ENCODE measurements around the gene AOC3. TPM values are rescaled to one million over a fixed set of nuclear protein-coding genes. Genes with fewer than 3 reads are reported as not detected.

The AOC3 gene
- polyA plus RNA-seq, 1 of the 3 experiments (the other 2 are of a cell fraction), result 0.03 TPM

GRCh38 chr17:42830971-42831370 lies 20.0 kb upstream of the AOC3 start:
- Histone ChIP-seq H3K4me1 (ENCODE audit: control insufficient read depth in 1 of 2, insufficient read depth in 2 of 2, low read depth in 1 of 2, low read length in 1 of 2) (peaks cover 4 to 9% of the 10 kb centered on the region in 2 experiments; a peak in 3 of 4 replicates), H3K27me3 (ENCODE audit: insufficient read depth) (no peaks in the 10 kb centered on the region), H3K4me2 (no peak overlapping the region), H3K36me3 (replicated peaks in 1 of 2; ENCODE audit: control insufficient read depth in 1 of 2, insufficient read depth in 2 of 2, low read length in 1 of 2) (peaks cover 5 to 11% of the 10 kb centered on the region in 2 experiments), H3K9me3 (no peaks in the 10 kb centered on the region), H3F3A (replicated peaks; ENCODE audit: insufficient read depth) (peaks cover 4% of the 10 kb centered on the region), H3K9me2 (no peaks in the 10 kb centered on the region), H4K20me1 (ENCODE audit: insufficient read depth) (no peaks in the 10 kb centered on the region), H3K27ac (ENCODE audit: low read depth in 2 of 2, low read length in 1 of 2) (no peak overlapping the region), H3K9ac (no peak overlapping the region), H2AFZ (ENCODE audit: low read depth) (no peak overlapping the region), H3K79me2 (ENCODE audit: insufficient read depth) (peaks cover 39% of the 10 kb centered on the region), H3K4me3 (ENCODE audit: low read depth in 2 of 2, low read length in 1 of 2) (no peak overlapping the region)
- no peak for TF ChIP-seq USF1 (IDR thresholded peaks at IDR 0.05; ENCODE audit: borderline replicate concordance, low read depth)
- TF ChIP-seq POLR2AphosphoS5 (IDR thresholded peaks at IDR 0.05; ENCODE audit: low read depth, low read length), result no peak
- no peak for TF ChIP-seq RAD21 (IDR thresholded peaks at IDR 0.05; ENCODE audit: low read length)
- TF ChIP-seq GABPA (IDR thresholded peaks at IDR 0.05; ENCODE audit: low read depth), result no peak
- no peak for TF ChIP-seq CHD2 (IDR thresholded peaks at IDR 0.05; ENCODE audit: low read length, partially characterized antibody)
- no peak for TF ChIP-seq GATA2 (CRISPR knock-in tag; IDR thresholded peaks at IDR 0.05)
- TF ChIP-seq SMC3 (IDR thresholded peaks at IDR 0.05; ENCODE audit: low read depth, low read length), result no peak
- no peak for TF ChIP-seq FOXM1 (IDR thresholded peaks at IDR 0.05; ENCODE audit: low read depth)
- TF ChIP-seq SIN3A (IDR thresholded peaks at IDR 0.05; ENCODE audit: borderline replicate concordance, low read depth, low read length), result no peak
- TF ChIP-seq RCOR1 (IDR thresholded peaks at IDR 0.05; ENCODE audit: low read length), result no peak
- no peak for TF ChIP-seq REST (IDR thresholded peaks at IDR 0.05; ENCODE audit: low read depth, low read length)
- no peak for TF ChIP-seq ZBTB33 (IDR thresholded peaks at IDR 0.05; ENCODE audit: borderline replicate concordance, low read depth)
- no peak for TF ChIP-seq JUND (IDR thresholded peaks at IDR 0.05)
- TF ChIP-seq MXI1 (IDR thresholded peaks at IDR 0.05; ENCODE audit: low read depth, low read length), result no peak
- POLR2A ChIA-PET, result no interaction called here
- CTCF ChIA-PET, result interaction anchor here (0.8 to 1.4 kb wide), 3 partner anchors 11 to 167 kb away, joined by 3 to 4 read pairs (median 4); partner anchors contain the start of genes AOC2 and RPL27
- no peak for DNase-seq
